ENCODE data around the gene ANKAR. TPM values are rescaled to one million over a fixed set of nuclear protein-coding genes. Genes with fewer than 3 reads are reported as not detected.
A peak's percentile ranks its signal among the peaks of the same experiment; 100 is the strongest.
"Not testable (repeated sequence)": the region's sequence is repeated elsewhere in the genome, so short reads cannot be mapped to it uniquely, and the experiment has no call there.

Gene ANKAR
- polyA plus RNA-seq, 3 donors = 6.2 to 15.8 (median 13.8) TPM

DNA sequence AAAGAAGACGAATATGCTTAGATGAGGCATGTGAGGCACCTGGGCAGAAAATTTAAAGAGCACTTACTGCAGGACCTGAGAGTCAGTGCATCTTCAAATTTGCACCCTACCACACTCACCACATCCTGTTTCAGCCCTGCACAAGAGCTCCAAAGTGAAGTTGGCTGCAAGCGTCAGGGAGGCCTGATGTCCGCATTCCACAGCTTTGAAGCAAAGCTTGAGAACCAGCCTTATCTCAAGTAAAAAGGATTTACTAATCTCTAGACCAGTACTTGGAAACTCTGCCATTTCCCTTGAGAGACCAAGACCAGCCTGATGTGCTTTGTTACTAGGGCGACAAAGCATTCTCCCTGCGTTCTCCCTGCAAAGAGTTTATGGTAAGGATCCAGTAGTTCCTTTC is 16.6 kb upstream of the ANKAR start:
- DNase-seq = no peak

DNA sequence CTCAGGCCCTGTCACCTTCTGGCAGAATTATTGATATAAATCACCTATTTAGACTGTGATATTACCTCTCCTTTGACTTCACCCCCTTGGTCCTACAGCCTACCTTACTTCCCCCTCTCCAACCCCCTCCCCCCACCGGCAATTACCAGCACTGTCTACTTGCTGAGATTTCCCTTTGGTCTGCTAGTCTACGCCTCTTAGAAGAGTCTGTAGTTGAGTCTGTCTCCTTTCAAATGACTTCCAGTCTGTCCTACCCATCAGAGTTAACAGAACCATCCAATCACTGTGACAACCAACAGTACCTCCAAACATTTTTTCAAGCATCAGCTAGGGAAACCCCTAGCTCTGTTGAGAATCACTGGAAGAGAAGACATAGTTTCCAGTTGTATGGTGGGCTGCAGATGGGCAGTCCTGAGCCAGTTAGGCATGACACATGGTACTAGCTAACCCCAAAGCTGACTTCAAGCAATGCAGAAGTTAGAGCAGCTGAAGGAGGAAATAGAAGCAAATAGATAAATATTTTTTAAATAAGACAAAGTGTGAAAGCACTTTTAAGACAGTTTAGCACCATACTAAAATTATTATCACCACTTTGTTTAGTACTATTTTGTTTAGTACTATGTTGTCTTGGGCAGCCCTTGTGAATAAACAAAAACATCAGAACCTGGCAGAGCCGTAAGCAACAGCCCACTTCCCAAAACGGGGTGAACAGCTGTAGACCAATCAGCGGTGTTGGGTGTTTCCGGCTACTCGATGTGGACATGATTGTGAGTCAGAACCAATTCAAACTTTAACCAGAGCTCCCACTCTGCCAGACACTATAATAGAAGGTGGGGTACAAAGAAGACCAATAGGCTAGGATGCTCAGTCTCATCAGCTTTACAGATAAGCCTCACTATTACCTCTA is 15.9 kb upstream of the ANKAR start:
- DNase-seq = no peak

- no peak for DNase-seq
These were observed 14.7 kb upstream of the ANKAR start for GRCh38 chr2:189659734-189660133.

- DNase-seq = no peak
These were observed 13.7 kb upstream of the ANKAR start for GRCh38 chr2:189660803-189661147.

- DNase-seq = peak; percentile 99
These were observed 13.1 kb upstream of the ANKAR start, which contains the start of gene ASNSD1 for GRCh38 chr2:189661148-189661956. Gene ASNSD1, plus strand, starts transcription at chr2:189661459. Its CDS starts 4,674 bp downstream, at chr2:189666133.

DNA sequence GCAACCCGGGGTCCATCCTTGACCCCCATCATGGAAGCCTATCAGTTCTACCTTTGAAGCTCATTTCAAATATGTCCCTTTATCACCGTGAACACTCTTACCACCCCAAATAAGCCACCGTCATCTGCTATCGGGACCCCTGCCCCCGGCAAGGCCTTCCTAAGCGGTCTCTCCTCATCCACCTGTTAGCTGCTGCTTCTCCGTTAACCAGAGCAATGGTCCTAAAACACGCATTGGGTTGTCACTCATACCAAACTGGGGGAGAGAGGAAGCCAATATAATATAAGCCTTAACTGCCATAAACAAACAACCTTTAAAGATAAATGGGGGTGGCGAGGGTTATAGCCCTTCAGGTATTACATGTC is 12.5 kb upstream of the ANKAR start:
- no peak for DNase-seq

DNA sequence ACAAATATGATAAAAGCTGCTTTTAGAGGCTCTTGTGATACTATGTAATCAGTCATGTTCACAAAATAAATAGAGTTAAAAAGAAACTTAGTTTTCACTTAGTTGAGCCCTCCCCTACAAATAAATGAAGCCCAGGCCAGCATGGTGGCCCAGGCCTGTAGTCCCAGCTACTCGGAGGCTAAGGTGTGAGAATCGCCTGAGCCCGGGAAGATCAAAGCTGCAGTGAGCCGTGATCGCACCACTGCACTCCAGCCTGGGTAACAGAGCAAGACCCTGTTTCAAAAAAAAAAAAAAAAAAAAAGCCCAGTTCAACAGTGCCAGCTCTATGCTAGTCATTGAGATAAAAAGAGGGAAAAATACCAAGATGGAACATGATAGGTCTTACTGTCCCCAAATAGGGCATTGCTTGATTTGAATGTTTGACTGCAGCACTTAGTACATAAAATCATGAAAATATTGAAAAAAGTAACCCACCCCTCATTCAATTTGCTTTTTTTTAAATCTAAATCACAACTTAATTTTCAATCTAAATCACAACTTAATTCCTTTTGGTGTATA is 11.7 kb upstream of the ANKAR start:
- DNase-seq = no peak

- DNase-seq = not testable (repeated sequence)
These were observed 11.2 kb upstream of the ANKAR start for GRCh38 chr2:189663319-189663718.

DNA sequence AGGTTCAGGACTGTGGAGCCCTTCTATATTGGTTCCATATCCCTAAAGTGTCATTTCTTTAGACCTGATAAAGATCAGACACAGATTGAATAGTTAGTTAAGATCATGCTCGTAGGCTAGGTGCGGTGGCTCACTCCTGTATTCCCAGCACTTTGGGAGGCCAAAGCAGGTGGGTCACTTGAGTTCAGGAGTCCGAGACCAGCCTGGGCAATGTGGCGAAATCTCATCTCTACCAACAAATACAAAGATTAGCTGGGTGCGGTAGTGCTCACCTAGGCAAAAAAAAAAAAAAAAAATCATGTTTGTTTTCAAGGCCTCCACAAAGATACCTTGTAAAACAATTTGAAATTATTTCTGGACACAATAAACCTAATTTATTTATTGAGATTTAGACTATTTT is 4.6 kb upstream of the ANKAR start:
- no peak for DNase-seq

DNA sequence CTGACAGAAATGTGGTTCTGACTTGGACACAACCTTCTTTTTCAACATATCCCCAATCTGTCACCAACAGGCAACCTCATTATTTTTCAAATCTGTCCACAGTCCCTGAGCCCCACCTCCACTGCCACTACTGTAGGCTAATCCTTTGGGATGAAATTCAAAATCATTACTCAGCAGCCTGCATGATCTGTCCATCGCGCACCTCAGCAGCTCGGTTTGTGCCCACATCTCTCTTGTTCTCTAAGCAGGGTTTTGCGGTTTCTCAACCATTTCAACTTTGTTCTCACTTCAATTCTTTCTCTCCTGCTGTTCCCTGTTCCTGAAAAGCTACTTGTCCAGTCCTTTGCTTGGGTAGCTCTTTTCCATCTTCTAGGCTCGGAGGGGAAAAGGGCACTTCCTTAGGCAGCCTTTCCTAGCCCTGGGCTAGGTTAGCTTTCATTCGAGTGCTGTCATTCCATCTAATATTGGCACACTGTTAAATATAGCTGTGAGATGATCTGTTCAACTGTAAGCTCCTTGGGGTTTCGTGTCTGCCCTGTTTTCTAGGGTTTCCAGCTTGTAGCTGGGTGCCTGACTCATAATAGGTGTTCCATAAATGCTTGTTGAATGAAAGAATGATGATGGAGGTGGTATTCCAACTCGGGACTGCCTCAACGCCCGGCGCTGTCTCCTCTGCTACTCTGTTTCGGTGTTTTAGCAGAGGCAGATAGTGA is 653 bp upstream of the ANKAR start:
- no peak for DNase-seq

GRCh38 chr2:189676471-189676870 is 2.0 kb downstream of the ANKAR start:
- no peak for DNase-seq

DNA sequence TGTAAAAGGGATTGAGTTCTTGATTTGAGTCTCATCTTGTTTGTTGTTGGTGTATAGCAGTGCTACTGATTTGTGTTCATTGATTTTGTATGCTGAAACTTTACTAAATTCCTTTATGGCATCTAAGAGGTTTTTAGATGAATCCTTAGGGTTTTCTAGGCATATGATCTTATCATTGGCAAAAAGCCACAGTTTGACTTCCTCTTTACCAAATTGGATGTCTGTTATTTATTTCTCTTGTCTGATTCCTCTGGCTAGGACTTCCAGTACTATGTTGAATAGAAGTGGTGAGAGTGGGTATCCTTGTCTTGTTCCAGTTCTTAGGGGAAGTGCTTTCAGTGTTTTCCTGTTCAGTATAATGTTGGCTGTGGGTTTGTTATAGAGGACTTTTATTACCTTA is 4.8 kb downstream of the ANKAR start:
- no peak for DNase-seq

- no peak for DNase-seq
These were observed 6.7 kb downstream of the ANKAR start for GRCh38 chr2:189681203-189681602.

GRCh38 chr2:189681903-189682302 is 7.4 kb downstream of the ANKAR start:
- no peak for DNase-seq

DNA sequence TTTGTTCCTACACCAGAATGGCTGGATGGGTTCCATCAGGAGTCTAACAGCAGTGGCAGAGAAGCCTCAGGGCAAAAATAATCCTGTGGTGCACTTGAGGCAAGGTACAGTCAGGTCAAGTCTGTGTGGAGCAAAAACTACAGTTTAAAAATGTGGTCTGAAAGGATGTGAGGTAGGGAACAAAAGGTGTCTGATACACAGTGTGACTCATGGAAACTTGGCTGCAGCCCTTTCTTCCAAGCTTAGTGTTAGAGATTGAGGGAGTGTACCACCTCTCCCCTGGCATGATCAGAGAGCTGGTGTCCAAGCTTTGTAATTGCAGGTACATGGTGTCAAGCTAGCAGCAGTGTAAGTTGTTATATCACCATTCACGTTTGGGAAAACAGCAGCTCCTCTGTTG is 8.9 kb downstream of the ANKAR start:
- DNase-seq = no peak

DNA sequence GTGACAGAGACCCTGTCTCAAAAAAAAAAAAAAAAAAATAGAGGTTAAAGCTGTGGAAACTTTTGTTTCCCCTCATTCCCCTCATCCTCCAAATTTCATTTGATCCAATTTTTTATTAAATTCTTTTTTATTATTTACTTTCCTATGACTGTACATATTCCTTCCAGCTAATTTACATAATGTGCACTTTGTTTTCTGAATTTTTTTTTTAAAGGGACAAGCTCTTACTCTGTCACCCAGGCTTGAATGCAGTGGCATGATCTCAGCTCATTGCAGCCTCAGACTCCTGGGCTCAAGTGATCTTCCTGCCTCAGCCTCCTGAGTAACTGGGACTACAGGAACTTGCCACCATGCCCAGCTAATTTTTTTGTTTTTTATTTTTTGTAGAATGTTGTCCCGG is 10.3 kb downstream of the ANKAR start:
- no peak for DNase-seq

- DNase-seq = no peak
These were observed 11.2 kb downstream of the ANKAR start for GRCh38 chr2:189685540-189686229.

DNA sequence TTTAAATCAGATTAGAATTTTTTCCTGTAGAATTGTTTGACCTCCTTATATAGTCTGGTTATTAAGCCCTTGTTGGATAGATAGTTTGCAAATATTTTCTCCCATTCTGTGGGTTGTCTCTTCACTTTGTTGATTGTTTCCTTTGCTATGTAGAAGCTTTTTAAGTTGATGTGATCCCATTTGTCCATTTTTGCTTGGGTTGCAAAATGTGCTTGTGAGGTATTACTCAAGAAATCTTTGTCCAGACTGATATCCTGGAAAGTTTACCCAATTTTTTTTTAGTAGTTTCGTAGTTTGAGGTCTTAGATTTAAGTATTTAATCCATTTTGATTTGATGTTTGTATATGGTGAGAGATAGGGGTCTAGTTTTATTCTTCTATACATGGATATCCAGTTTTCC is 13.3 kb downstream of the ANKAR start:
- DNase-seq = not testable (repeated sequence)

- no peak for DNase-seq
These were observed 21.8 kb downstream of the ANKAR start for GRCh38 chr2:189696223-189696622.

DNA sequence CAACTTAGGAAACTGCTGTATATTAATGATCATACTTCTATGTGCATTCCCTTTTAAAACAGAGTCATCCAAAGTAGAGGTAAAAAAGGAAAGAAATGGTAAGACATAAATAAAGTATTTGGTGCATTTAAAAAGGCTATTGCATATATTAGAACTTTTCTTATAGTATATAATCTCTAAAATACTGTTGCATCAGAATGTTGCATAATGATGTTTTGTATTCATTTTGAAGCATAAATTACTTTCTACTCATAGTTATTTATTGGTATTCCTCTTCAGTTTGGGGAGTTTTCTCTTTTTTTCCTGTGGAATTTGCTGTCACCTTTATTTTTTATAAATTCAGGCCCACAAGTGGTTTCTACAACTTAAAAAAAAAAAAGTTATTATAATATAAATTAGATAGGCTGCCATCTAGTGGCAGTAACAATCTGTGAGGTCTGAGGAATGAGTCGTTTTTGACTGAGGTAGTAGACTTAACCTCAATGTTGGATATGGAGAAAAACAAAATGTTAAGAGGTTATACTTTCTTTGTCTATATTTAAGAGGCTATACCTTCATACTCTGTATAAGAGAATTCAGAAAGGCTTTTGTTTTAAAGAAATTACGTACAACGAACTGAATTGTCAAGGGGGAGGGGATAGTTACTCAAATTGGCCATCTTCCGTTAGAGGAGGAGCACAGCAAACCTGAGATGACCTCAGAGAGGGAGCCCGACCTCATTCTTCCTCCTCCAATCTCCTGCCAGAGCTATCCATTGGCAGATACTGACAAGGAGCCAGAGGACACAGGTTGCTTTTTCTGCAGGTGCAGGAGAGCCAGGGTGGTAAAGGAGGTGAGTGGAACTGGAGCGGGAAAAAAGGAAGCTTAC is 23.8 kb downstream of the ANKAR start:
- DNase-seq = peak; percentile 29

GRCh38 chr2:189700681-189701080 is 26.2 kb downstream of the ANKAR start:
- DNase-seq = no peak

Measured in renal pelvis (tissue), 4 donors.